Heart left ventricle (tissue), 16 donors: ENCODE measurements around the gene PHF14. TPM values are rescaled to one million over a fixed set of nuclear protein-coding genes. Genes with fewer than 3 reads are reported as not detected.
A peak's percentile ranks its signal among the peaks of the same experiment; 100 is the strongest.
"Not testable (repeated sequence)": the region's sequence is repeated elsewhere in the genome, so short reads cannot be mapped to it uniquely, and the experiment has no call there.

Experiments used
- ATAC-seq, 4 donors: fragments of 200-7000 bp; cut with Tn5 transposase; one replicate each; pipeline ENCODE4 v1.9.1; 2020 to 2022; ENCODE audit warnings: moderate library complexity in 4 of 4, mild to moderate bottlenecking in 3 of 4, moderate number of reproducible peaks in 1 of 4
- DNase-seq, 5 donors: peaks; one replicate each; pipeline ENCODE4 v3.0.0-alpha.2; 2020
- H3K27ac ChIP-seq, 12 donors: fragments of 200-600 bp; sonication (generic) in 4 of 12; one replicate each; pipeline versions ENCODE4 v1.5.0 to v1.8.0; 2016 to 2022; ENCODE audit warnings: mild to moderate bottlenecking in 2 of 12
- H3K27me3 ChIP-seq, 9 donors: fragments of 200-600 bp; sonication (generic) in 2 of 9; one replicate each; pipeline versions ENCODE4 v1.5.1 to v1.8.0; 2016 to 2022; ENCODE audit warnings: mild to moderate bottlenecking in 3 of 9
- H3K36me3 ChIP-seq, 9 donors: fragments of 200-600 bp; sonication (generic) in 2 of 9; one replicate each; pipeline versions ENCODE4 v1.5.0 to v1.8.0; 2018 to 2022; ENCODE audit warnings: mild to moderate bottlenecking in 2 of 9
- H3K4me1 ChIP-seq, 12 donors: fragments of 200-600 bp; sonication (generic) in 4 of 12; one replicate each; pipeline versions ENCODE4 v1.5.0 to v1.8.0; 2016 to 2022; ENCODE audit warnings: mild to moderate bottlenecking in 3 of 12
- H3K4me3 ChIP-seq, 12 donors: fragments of 200-600 bp; sonication (generic) in 4 of 12; one replicate each; pipeline versions ENCODE4 v1.5.0 to v1.8.0; 2017 to 2022; ENCODE audit warnings: mild to moderate bottlenecking in 9 of 12, moderate library complexity in 4 of 12
- H3K9me3 ChIP-seq, 12 donors: fragments of 200-600 bp; sonication (generic) in 4 of 12; one replicate each; pipeline versions ENCODE4 v1.5.0 to v1.8.0; 2016 to 2022; ENCODE audit warnings: mild to moderate bottlenecking in 1 of 12
- POLR2A ChIP-seq, 2 donors: fragments of 450-650 bp; IDR thresholded peaks; one replicate each; pipeline ENCODE4 v1.6.1; 2017; ENCODE audit warnings: antibody characterized with exemption in 2 of 2, mild to moderate bottlenecking in 2 of 2, moderate library complexity in 2 of 2
- WGBS, 4 donors: extraction: QIAGEN DNeasy Blood & Tissue Kit in 2 of 4; methylation state at CpG; one replicate each; pipeline versions ENCODE4 v1.1.5 to v1.1.7; 2013 to 2018; 5-methylcytosine and 5-hydroxymethylcytosine counted together
- intact Hi-C, 10 donors: fragments of 100-400 bp; cut with DNase I; formaldehyde crosslinking; loops; one replicate each; pipeline versions ENCODE4 v1.11.1 to v1.14.2; 2022
- long read RNA-seq, 3 donors: library from polyadenylated mRNA; unstranded; transcript quantifications; one replicate each; pipeline ENCODE4 v2.0.0, GENCODE V29; 2020 to 2021
- polyA plus RNA-seq, 2 donors: library from polyadenylated mRNA; stranded (reverse); fragments of 200-250 nt; gene quantifications; one replicate each; pipeline ENCODE4 v1.2.3, GENCODE V29; 2013
- total RNA-seq, 9 donors: library from RNA; depleted of rRNA in 2 of 9; stranded (reverse); fragments of >200 nt in 2 of 9; fragmentation: NEBNext Ultra II Directional in 3 of 9; extraction: Animal tissue kit (Norgen Biotek cat#: 25700) in 3 of 9; gene quantifications; one replicate each; pipeline versions ENCODE4 v1.1.0 to v1.2.4, GENCODE V29; 2016 to 2023
- TF ChIP-seq, protein P1 (sequence below), 12 donors: fragments of 200-600 bp; sonication (generic) in 4 of 12; IDR thresholded peaks; one replicate each; pipeline versions ENCODE4 v1.5.0 to v1.8.0; 2018 to 2022; ENCODE audit warnings: antibody characterized with exemption in 12 of 12, mild to moderate bottlenecking in 5 of 12
- donor health status: ischemic (EF 13 %, LVEDD 7.1; RV severe dilation, severe dysfunction).
- donor health status: healthy with polysubstance abuse.
- donor health status: DM: no; HTN: yes; CAD: no.
- donor health status: DM: no; HTN: no; CAD: no.
- donor health status: ischemic (EF 25% LVEDD 6.9; RV normal size, moderate dysfunction).
- donor health status: ischemic (EF 25% LVEDD 5.7; RV mildly dilated, moderate dysfunction).
- donor health status: healthy.
- donor health status: DM: yes; HTN: yes; CAD: no.
- donor health status: ischemic (EF 35%, LVEDD 5.7; RV mildly dilated, moderate dysfunction).
- donor health status: nonischemic (EF 11% LVEDD 7.7; RV severe dilation, severe dysfunction).
- donor health status: DM: yes; HTN: yes; CAD: no.
- donor health status: PGD.
- donor health status: ischemic (EF 29% LVEDD 5.4; RV normal size, mild dysfunction).
- donor health status: nonischemic (EF 23%, LVEDD 6.1; RV moderate dilation, normal function).

PHF14 gene, protein sequence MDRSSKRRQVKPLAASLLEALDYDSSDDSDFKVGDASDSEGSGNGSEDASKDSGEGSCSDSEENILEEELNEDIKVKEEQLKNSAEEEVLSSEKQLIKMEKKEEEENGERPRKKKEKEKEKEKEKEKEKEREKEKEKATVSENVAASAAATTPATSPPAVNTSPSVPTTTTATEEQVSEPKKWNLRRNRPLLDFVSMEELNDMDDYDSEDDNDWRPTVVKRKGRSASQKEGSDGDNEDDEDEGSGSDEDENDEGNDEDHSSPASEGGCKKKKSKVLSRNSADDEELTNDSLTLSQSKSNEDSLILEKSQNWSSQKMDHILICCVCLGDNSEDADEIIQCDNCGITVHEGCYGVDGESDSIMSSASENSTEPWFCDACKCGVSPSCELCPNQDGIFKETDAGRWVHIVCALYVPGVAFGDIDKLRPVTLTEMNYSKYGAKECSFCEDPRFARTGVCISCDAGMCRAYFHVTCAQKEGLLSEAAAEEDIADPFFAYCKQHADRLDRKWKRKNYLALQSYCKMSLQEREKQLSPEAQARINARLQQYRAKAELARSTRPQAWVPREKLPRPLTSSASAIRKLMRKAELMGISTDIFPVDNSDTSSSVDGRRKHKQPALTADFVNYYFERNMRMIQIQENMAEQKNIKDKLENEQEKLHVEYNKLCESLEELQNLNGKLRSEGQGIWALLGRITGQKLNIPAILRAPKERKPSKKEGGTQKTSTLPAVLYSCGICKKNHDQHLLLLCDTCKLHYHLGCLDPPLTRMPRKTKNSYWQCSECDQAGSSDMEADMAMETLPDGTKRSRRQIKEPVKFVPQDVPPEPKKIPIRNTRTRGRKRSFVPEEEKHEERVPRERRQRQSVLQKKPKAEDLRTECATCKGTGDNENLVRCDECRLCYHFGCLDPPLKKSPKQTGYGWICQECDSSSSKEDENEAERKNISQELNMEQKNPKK
- total RNA-seq (10 to 100 TPM; 10.6 to 21.4 (median 14.3) TPM), polyA plus RNA-seq (10 to 100 TPM in 1 of 2 donors, 1 to 10 TPM in 1; 8.8 to 16.4 TPM)
- long read RNA-seq, donor 1, transcript PHF14-202 (17 exons, 2,627 nt) = major isoform, 8 of 19 reads
- long read RNA-seq, donor 1, partial matches to known transcripts = 3 of 19 reads
- long read RNA-seq, donor 1, other reads (novel, unspliced or antisense) = 4 of 19 reads
- long read RNA-seq, donor 2, partial matches to known transcripts = 3 of 3 reads
- long read RNA-seq, donor 2, other reads (novel, unspliced or antisense) = 0 of 3 reads
- long read RNA-seq, donor 3, transcript PHF14-202 (17 exons, 2,627 nt) = major isoform, 6 of 9 reads
- long read RNA-seq, donor 3, partial matches to known transcripts = 1 of 9 reads
- long read RNA-seq, donor 3, other reads (novel, unspliced or antisense) = 1 of 9 reads

DNA sequence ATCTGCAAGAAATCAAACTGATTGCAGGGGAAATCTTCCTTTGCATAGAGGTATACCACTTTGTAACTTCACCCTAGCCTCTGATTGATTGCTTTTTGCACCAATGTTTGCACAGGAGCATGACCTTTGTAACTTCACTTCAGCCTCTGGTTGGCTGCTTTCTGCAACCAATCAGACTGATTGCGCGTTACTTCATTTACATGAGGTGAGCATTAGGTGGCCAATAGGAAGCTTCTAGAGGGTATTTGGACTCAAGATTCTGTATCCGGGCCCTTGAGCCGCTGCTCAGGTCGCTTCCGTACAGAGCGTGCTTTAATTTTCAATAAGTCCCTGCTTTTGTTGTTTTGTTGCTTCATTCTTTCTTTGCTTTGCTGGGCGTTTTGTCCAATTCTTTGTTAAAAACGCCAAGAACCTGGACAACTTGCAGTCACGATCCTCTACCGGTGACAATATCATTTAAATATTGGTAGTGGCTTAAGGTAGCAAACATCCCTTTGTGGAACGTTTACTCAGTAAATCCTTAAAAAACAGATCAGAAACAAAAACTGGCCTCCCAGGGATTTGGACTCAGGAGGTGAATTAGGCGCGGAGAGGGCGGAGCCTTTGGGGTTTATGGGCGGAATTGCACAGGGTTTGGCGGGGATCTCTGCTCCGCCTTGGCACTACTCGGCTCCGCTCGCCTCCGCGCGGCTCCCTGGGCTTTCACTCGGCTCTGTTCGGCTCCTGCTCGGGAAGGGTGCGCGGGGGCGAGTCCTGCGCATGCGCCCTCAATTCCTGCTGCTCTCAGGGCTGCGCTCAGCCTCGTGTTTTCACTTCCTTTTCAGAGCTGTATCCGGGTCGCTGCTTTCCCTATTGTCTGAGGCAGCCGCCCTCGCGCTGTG, at the start of gene PHF14:
Gene PHF14 (plus strand): TSS at position 812 of the 881 bp plus-strand sequence. CDS start 452 bp downstream, outside the sequence.
- Histone ChIP-seq H3K27me3 (peaks cover 0 to 4% (median 0%) of the 10 kb centered on the region in 9 donors), H3K9me3 (no peaks in the 10 kb centered on the region), H3K27ac (peak within 1 kb of the TSS in 11 of 12 donors; percentile 64 to 91 (median 85)), H3K36me3 (peaks cover 0 to 15% (median 0%) of the 10 kb centered on the region in 9 donors), H3K4me1 (peaks cover 0 to 22% (median 10%) of the 10 kb centered on the region in 12 donors), H3K4me3 (peak within 1 kb of the TSS; percentile 65 to 99 (median 82))
- TF ChIP-seq POLR2A (IDR thresholded peaks at IDR 0.05) = peak in 1 of 2 donors; percentile 71
- TF ChIP-seq, protein P1, sequence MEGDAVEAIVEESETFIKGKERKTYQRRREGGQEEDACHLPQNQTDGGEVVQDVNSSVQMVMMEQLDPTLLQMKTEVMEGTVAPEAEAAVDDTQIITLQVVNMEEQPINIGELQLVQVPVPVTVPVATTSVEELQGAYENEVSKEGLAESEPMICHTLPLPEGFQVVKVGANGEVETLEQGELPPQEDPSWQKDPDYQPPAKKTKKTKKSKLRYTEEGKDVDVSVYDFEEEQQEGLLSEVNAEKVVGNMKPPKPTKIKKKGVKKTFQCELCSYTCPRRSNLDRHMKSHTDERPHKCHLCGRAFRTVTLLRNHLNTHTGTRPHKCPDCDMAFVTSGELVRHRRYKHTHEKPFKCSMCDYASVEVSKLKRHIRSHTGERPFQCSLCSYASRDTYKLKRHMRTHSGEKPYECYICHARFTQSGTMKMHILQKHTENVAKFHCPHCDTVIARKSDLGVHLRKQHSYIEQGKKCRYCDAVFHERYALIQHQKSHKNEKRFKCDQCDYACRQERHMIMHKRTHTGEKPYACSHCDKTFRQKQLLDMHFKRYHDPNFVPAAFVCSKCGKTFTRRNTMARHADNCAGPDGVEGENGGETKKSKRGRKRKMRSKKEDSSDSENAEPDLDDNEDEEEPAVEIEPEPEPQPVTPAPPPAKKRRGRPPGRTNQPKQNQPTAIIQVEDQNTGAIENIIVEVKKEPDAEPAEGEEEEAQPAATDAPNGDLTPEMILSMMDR (IDR thresholded peaks at IDR 0.05) = no peak
- 13 to 17% (median 15%) methylated on average over 39 of the region's 39 CpGs for WGBS, 4 donors
- ATAC-seq (peak; percentile 100), DNase-seq (peak; percentile 96 to 98 (median 98))
- intact Hi-C loops = loop anchor here in 5 of 10 donors (1.0 to 10.0 kb wide), 3 partner anchors 32 to 242 kb away; a partner anchor contains a TSS

DNA sequence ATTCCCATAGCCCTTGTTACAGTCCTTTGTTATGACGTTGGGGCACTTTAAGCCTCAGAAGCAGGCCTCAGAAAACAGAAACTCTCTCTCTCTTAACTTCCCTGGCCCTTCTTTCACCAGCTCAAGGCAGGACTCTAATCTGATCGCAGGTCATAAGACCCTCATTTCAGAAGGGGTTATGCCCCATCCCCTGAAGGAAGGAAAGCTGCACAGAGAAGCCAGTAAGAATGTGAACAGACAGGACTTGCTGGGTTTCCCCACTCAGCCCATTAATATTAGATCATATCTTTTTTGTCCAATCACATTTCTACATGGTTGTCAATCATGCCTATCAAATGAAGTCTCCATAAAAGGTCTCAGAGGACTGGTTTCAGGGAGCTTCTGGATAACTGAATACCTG, 49.3 kb upstream of the PHF14 start:
- H3K36me3 ChIP-seq = no peaks in the 10 kb centered on the region
- no peak for DNase-seq
- H3K4me3 ChIP-seq = no peak overlapping the region
- TF ChIP-seq, protein P1 (IDR thresholded peaks at IDR 0.05) = no peak
- no peak for TF ChIP-seq POLR2A (IDR thresholded peaks at IDR 0.05)
- no peaks in the 10 kb centered on the region for H3K27me3 ChIP-seq
- H3K27ac ChIP-seq = no peak overlapping the region
- H3K9me3 ChIP-seq = no peaks in the 10 kb centered on the region
- WGBS, 4 donors = 81 to 87% (median 84%) methylated on average over 2 of the region's 2 CpGs
- H3K4me1 ChIP-seq = peaks cover 0 to 6% (median 0%) of the 10 kb centered on the region in 12 donors
- intact Hi-C loops = no loop called here
- no peak for ATAC-seq

DNA sequence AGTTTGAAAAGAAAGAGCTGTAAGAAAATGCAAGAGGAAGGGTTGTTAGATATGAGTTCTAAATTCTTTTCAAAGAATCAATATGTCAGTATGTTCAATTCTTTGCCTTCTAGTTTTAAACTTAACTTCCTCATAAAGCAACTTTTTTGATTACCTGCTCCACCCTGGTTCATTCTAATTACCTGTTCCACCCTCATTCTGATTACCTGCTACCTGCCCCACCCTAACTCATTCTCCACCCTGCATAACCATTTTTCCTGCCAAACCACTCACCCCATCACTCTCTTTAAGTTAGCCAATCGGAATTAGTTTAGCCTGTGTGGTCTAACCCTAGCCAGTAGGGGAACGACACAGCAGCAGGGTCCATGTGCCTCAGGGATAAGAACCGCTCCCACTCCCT, 45.5 kb upstream of the PHF14 start:
- DNase-seq, H3K9me3 ChIP-seq, H3K27me3 ChIP-seq, H3K27ac ChIP-seq, H3K4me1 ChIP-seq, H3K4me3 ChIP-seq, ATAC-seq, intact Hi-C loops: not testable (repeated sequence)
- H3K36me3 ChIP-seq = peaks cover 0 to 27% (median 16%) of the 10 kb centered on the region in 9 donors
- 92 to 94% (median 93%) methylated on average over 3 of the region's 3 CpGs for WGBS, 4 donors
